Progenitor cell of endocrine pancreas (in vitro differentiated cells): ENCODE measurements around the gene OR5AK2. TPM values are rescaled to one million over a fixed set of nuclear protein-coding genes. Genes with fewer than 3 reads are reported as not detected.

Experiments
- DNase-seq: peaks from one replicate; pipeline ENCODE4 v3.0.0; 2021; ENCODE audit warnings: low spot score; ENCODE audit not compliant: unreplicated experiment
- H3K27ac Mint-ChIP-seq: 2 replicates; pipeline ENCODE4 v1.8.0; 2021; ENCODE audit warnings: mild to moderate bottlenecking, moderate library complexity, mixed read lengths
- H3K27me3 Mint-ChIP-seq: 2 replicates; pipeline ENCODE4 v1.8.0; 2021; ENCODE audit warnings: mixed read lengths
- H3K36me3 Mint-ChIP-seq: 2 replicates; pipeline ENCODE4 v1.8.0; 2022; ENCODE audit warnings: mixed read lengths; ENCODE audit not compliant: insufficient read depth
- H3K4me1 Mint-ChIP-seq: 2 replicates; pipeline ENCODE4 v1.8.0; 2021; ENCODE audit warnings: low read depth, mixed read lengths
- H3K4me3 Mint-ChIP-seq: 2 replicates; pipeline ENCODE4 v1.8.0; 2021; ENCODE audit warnings: low read depth, mild to moderate bottlenecking, moderate library complexity, mixed read lengths
- H3K9me3 Mint-ChIP-seq: 2 replicates; pipeline ENCODE4 v1.8.0; 2021; ENCODE audit warnings: low read depth, mixed read lengths
- total RNA-seq: library from RNA; stranded (reverse); gene quantifications from 2 replicates; pipeline ENCODE4 v1.2.1, GENCODE V29; 2021
- TF ChIP-seq, protein P1 (sequence below): fragments of 200-600 bp; sonication (generic); IDR thresholded peaks from one replicate; pipeline ENCODE4 v1.5.0; 2021; ENCODE audit warnings: antibody characterized with exemption, mild to moderate bottlenecking; ENCODE audit not compliant: unreplicated experiment

OR5AK2 gene
- total RNA-seq, 1 donor from 2014 or later = not detected

DNA sequence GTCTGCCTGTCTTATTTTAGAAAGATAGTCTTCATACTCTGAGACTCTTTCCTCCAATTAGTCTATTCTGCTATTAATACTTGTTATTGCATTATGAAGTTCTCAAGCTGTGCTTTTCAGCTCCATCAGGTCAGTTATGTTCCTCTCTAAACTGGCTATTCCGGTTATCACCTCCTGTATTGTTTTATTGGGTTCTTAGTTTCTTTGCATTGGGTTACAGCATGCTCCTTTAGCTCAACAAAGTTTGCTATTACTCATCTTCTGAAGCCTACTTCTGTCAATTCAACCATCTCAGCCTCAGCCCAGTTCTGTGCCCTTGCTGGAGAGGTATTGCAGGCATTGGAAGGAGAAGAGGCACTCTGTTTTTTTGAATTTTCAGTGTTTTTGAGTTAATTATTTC, 21.0 kb upstream of the OR5AK2 start:
- DNase-seq = no peak
- Mint-ChIP-seq H3K36me3 (no peaks in the 10 kb centered on the region), H3K4me1 (no peaks in the 10 kb centered on the region), H3K27ac (no peak overlapping the region), H3K9me3 (peaks cover 18% of the 10 kb centered on the region), H3K4me3 (no peak overlapping the region), H3K27me3 (no peaks in the 10 kb centered on the region)
- TF ChIP-seq, protein P1, sequence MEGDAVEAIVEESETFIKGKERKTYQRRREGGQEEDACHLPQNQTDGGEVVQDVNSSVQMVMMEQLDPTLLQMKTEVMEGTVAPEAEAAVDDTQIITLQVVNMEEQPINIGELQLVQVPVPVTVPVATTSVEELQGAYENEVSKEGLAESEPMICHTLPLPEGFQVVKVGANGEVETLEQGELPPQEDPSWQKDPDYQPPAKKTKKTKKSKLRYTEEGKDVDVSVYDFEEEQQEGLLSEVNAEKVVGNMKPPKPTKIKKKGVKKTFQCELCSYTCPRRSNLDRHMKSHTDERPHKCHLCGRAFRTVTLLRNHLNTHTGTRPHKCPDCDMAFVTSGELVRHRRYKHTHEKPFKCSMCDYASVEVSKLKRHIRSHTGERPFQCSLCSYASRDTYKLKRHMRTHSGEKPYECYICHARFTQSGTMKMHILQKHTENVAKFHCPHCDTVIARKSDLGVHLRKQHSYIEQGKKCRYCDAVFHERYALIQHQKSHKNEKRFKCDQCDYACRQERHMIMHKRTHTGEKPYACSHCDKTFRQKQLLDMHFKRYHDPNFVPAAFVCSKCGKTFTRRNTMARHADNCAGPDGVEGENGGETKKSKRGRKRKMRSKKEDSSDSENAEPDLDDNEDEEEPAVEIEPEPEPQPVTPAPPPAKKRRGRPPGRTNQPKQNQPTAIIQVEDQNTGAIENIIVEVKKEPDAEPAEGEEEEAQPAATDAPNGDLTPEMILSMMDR = no peak

DNA sequence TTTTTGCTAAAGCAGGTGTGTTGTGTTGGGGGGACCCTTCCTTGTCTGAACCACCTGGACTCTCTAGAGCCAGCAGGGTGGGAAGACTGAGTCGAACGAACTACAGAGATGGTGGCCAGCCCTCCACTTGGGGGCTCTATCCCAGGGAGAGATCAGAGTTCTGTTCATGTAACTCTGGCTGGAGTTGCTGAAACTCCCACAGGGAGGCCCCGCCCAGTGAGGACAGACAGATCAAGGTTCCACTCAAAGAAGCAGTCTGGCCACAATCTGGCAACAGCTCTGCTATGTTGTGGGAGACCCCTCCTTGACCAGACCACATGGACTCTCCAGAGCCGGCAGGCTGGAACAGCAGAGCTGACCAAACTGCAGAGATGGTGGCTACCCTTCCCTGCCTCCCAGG, 20.2 kb upstream of the OR5AK2 start:
- Mint-ChIP-seq H3K36me3 (no peaks in the 10 kb centered on the region), H3K27ac (no peak overlapping the region), H3K27me3 (no peaks in the 10 kb centered on the region), H3K4me1 (no peaks in the 10 kb centered on the region), H3K9me3 (peaks cover 12% of the 10 kb centered on the region), H3K4me3 (no peak overlapping the region)
- DNase-seq = no peak
- TF ChIP-seq, protein P1 = no peak

DNA sequence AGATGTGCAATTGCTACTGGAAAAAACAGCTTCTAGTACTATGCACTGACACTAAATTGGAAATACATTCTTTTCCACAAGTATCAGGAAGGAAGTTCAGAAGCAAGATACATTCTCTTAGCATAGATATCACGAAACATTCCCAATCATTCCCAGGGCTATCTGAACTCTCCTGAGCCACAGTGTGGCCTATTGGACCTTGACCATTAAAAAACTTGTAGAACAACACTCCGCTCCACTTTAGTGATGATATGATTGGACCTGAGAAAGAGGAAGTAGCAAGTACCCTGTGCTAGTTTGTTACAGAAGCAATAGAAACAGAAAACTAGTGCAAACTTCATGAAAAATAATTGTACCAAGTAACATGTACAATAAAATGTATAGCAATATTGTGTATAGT, 11.4 kb upstream of the OR5AK2 start:
- H3K36me3 Mint-ChIP-seq = no peaks in the 10 kb centered on the region
- no peak for DNase-seq
- H3K27ac Mint-ChIP-seq = no peak overlapping the region
- H3K4me3 Mint-ChIP-seq = no peak overlapping the region
- peaks cover 3% of the 10 kb centered on the region for H3K27me3 Mint-ChIP-seq
- TF ChIP-seq, protein P1 = no peak
- no peaks in the 10 kb centered on the region for H3K9me3 Mint-ChIP-seq
- no peaks in the 10 kb centered on the region for H3K4me1 Mint-ChIP-seq

DNA sequence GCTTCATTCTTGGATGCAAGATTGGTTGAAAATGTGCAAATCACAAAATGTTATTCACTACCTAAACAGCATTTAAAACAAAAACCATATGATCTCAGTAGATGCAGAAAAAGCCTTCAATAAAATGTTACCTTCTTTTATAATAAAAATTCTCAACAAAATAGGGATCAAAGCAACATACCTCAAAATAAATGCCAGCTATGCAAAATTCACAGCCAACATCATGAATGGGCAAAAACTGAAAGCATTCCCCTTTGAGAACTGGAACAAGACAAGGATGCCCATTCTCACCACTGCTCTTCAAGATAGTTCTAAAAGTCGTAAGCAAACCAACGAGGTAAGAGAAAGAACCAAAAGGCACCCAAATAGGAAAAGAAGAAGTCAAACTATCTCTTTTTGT, 2.0 kb downstream of the OR5AK2 start:
- Mint-ChIP-seq H3K27me3 (no peaks in the 10 kb centered on the region), H3K27ac (no peak overlapping the region), H3K9me3 (peaks cover 23% of the 10 kb centered on the region), H3K4me1 (no peaks in the 10 kb centered on the region), H3K4me3 (no peak overlapping the region), H3K36me3 (peaks cover 1% of the 10 kb centered on the region)
- DNase-seq = no peak
- TF ChIP-seq, protein P1 = no peak

DNA sequence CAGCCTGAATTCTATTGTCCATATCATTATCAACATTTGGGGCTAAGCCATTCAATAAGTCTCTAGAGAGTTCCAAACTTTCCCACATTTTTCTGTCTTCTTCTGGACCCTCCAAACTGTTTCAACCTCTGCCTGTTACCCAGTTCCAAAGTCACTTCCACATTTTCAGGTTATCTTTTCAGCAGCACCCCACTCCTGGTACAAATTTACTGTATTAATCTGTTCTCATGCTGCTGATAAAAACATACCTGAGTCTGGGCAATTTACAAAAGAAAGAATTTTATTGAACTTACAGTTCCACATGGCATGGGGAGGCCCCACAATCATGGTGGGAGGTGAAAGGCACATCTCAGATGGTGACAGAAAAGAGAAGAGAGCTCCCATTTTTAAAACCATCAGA, 5.8 kb downstream of the OR5AK2 start:
- no peak for DNase-seq
- Mint-ChIP-seq H3K27ac (no peak overlapping the region), H3K4me1 (peaks cover 2% of the 10 kb centered on the region), H3K9me3 (peaks cover 33% of the 10 kb centered on the region), H3K4me3 (no peak overlapping the region), H3K36me3 (peaks cover 1% of the 10 kb centered on the region), H3K27me3 (no peaks in the 10 kb centered on the region)
- TF ChIP-seq, protein P1 = no peak
